GM21515 (cell line): ENCODE measurements around the gene TMEM8B.
"Not testable (repeated sequence)": the region's sequence is repeated elsewhere in the genome, so short reads cannot be mapped to it uniquely, and the experiment has no call there.

Experiments used
- ATAC-seq: cut with Tn5 transposase; IDR thresholded peaks from one replicate; pipeline ENCODE4 v1.9.1; 2021; ENCODE audit not compliant: unreplicated experiment

Gene TMEM8B

DNA sequence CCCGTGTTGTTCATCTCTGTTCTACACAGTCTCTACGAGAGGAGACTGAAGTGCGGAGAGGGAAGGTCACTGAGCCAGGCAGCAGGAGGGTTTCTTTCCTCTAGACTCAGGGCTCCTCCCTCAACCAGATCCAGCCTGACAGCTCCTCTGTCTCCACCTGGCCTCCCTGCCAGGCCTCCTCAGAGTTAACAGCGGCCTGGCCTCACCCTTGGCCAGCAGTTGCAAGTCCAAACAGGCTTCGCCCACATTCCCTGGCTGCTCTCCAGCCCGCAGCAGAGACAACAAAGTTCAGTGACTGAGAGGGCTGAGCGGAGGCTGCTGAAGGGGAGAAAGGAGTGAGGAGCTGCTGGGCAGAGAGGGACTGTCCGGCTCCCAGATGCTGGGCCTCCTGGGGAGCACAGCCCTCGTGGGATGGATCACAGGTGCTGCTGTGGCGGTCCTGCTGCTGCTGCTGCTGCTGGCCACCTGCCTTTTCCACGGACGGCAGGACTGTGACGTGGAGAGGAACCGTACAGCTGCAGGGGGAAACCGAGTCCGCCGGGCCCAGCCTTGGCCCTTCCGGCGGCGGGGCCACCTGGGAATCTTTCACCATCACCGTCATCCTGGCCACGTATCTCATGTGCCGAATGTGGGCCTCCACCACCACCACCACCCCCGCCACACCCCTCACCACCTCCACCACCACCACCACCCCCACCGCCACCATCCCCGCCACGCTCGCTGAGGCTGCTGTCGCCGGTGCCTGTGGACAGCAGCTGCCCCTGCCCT lies 77.1 kb downstream of the TMEM8B start, which contains the start of gene HRCT1:
Gene HRCT1, plus strand, starts transcription at position 291 of the 768 bp plus-strand sequence. Its CDS starts 86 bp downstream, at position 377.
- ATAC-seq: no peak

DNA sequence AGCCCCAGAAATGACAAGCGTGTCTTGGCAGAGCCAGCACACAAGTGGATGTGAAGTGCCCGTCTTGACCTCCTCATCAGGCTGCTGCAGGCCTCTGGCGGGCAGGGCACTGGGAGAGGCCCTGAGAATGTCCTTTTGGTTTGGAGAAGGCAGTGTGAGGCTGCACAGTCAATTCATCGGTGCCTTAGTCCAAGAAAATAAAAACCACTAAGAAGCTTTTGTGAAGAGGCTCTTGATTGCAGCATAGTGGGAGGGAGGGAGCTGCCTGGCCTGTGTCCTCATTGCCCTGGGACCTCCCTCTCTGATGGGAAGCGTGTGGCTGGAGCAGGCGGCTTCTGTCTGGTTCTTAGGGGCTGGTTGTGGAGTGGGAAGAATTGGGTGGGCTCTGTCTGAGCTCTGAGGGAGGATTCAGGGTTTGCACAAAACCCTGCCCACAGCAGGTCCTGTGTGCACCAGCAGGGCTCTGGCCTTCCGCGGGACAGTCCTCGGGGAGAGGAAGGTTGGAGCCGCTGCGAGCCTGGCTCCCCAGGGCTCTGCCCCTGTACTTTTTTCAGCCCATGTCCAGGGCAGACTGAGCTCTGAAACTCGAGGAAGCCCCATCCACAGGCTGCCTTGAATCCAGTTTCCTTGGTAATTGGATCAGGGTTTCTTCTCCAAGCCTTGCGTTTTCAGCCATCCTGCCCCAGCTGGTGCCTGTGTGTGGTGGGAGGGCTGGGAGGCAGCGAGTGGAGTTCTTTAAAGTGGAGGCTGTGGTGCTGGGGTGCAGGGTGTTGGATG lies 78.1 kb downstream of the TMEM8B start:
- ATAC-seq: no peak

DNA sequence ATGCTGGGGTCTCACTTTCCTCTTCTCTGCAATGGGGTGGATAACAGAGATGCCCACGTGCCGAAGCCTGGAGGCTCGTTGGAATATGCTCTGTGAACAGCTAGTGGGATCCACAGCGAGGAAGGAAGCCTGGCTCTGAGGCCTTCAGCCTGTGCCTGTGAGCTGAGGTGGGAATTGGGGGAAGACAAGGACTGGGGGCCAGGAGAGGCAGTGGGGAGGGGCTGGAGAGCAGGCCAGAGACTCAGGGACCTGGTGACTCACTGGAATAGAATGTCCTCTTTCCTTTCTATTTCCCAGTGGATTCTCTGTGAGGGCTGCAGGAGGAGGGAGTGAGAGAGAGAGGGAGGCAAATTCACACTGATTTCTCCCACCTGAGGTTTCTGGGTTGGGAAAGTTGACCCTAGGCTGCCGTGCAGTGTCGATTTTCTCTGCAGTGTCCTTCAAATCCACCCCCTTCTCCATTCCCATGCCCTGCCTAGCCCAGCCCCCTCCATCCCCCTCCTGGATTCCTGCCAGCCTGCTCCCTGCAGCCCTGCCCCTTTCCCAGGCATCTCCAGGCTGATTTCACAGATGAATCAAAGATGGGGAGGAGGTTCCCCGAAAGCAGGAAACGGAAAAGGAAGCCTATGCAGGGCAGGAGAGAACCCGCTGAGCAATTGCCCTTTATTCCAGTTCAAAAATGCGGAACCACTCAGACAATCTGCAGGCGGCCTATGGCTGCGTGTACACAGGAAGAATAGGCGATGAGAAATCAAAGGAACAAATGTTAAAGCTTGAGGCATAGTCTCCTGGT lies 78.9 kb downstream of the TMEM8B start:
- no peak for ATAC-seq

GRCh38 chr9:35908504-35909125 lies 79.6 kb downstream of the TMEM8B start:
- ATAC-seq: no peak

DNA sequence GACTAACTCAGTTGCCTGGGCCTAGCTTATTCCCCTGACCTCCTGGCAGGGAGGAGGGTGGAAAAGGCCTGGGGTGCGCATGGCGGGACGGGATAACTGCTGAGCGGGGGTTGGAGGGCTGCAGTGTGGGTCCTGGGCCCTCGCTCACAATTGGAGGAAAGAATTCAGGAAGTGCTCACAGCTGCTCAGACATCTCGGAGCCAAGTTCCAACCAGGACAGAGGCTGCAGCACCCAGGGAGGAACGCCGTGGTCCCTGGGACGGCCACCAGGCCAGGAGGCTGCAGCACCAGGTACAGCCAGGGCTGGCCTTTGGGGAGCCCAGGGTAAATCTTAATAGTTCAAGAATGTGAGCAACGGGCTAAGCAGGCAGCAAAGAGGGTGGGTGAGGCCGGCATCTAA lies 80.2 kb downstream of the TMEM8B start, which contains the start of gene SPAAR:
Gene SPAAR, plus strand, starts transcription at position 217 of the 400 bp plus-strand sequence. CDS start 974 bp downstream, outside the sequence.
- no peak for ATAC-seq

GRCh38 chr9:35909687-35910612 lies 80.9 kb downstream of the TMEM8B start:
- no peak for ATAC-seq

DNA sequence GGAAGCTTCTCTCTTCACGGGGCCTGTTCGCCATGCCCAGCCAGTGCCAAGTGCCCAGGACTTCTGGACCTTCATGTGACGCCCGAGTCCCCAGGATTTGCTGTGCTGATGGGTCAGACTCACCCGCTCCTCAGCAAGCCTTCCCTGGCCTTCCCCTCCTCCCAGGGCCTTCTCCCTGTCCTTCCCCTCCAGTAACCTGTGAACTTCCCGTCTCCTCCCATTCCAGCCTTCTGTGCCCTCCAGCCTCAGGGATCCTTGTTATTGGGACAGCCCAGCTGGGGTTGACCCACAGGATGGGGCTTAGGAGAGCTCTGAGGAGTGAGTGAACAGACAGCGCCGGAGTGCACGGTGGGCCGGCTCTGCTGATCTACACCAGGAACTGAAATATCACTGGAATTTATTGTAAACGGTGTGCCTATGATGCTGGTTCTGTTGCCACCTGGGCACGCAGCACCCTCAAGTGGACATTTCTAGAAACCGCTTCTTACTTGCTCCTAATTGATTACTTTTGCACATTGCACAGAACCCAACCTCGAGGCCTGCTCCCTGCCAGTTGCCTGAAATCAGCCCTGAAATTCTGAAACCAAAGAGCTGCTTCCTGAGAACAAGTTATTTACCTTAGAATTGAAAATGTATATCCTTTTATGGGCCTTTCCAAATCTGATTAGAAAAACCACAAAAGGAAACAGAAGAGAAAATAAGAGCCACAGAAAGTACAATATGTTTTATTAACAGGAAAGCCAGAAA lies 81.8 kb downstream of the TMEM8B start:
- ATAC-seq: no peak

GRCh38 chr9:35911690-35912089 lies 82.7 kb downstream of the TMEM8B start:
- ATAC-seq: no peak

- ATAC-seq: no peak
These were observed 83.9 kb downstream of the TMEM8B start for GRCh38 chr9:35912791-35913400.

- not testable (repeated sequence) for ATAC-seq
These were observed 84.4 kb downstream of the TMEM8B start for GRCh38 chr9:35913429-35913828.

DNA sequence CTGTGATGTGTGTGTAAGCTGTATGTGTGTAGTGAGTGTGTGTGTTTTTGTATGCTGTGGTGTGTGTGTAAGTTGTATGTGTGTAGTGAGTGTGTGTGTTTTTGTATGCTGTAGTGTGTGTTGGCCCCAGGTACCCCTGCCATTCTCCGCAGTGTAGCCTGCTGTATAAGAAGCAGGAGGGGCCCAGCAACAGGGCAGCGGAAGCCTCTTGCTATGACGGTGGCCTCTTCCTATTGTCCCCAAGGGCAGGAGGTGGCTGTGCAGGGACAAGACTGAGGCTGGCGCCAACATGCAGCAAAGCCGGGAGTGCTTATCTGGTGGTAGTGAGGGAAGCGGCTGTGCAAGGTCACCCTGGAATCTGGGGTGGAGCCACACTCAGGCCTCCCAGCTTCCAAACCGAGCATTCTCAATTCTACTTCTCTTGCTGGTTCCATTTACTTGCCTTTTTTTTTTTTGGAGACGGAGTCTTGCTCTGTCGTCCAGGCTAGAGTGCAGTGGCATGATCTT lies 85.3 kb downstream of the TMEM8B start:
- no peak for ATAC-seq
